Measurements from ENCODE around the gene ROR1. TPM values are rescaled to one million over a fixed set of nuclear protein-coding genes. Genes with fewer than 3 reads are reported as not detected.

ROR1 gene
- total RNA-seq = 10 to 100 TPM in 3 of 4 donors, 1 to 10 TPM in 1; 8.8 to 30.4 (median 14.1) TPM

- ATAC-seq (ENCODE audit: low FRiP score) (peak; percentile 96), DNase-seq (ENCODE audit: low spot score) (peak; percentile 52)
- peak in 1 of 3 donors; percentile 11 for TF ChIP-seq CTCF (IDR thresholded peaks at IDR 0.05)
Observed at GRCh38 chr1:63773815-63774616, at the start of gene ROR1. ROR1 (plus strand) TSS chr1:63774017.

GRCh38 chr1:63724375-63724899 lies 49.4 kb upstream of the ROR1 start:
- TF ChIP-seq CTCF (IDR thresholded peaks at IDR 0.05) = no peak
- no peak for DNase-seq (ENCODE audit: low spot score)

GRCh38 chr1:63728611-63729226 lies 45.1 kb upstream of the ROR1 start:
- ATAC-seq (ENCODE audit: low FRiP score) = no peak
- DNase-seq (ENCODE audit: low spot score) = no peak
- TF ChIP-seq CTCF (IDR thresholded peaks at IDR 0.05) = no peak

More at GRCh38 chr1:63724375-63724899, 49.4 kb upstream of the ROR1 start:
- no peak for ATAC-seq (ENCODE audit: low FRiP score)

- no peak for ATAC-seq (ENCODE audit: low FRiP score)
- DNase-seq (ENCODE audit: low spot score) = no peak
- no peak for TF ChIP-seq CTCF (IDR thresholded peaks at IDR 0.05)
Observed at GRCh38 chr1:63729227-63729620, 44.6 kb upstream of the ROR1 start.

GRCh38 chr1:63730211-63730610 lies 43.6 kb upstream of the ROR1 start:
- ATAC-seq (ENCODE audit: low FRiP score) = no peak
- no peak for TF ChIP-seq CTCF (IDR thresholded peaks at IDR 0.05)
- DNase-seq (ENCODE audit: low spot score) = no peak

GRCh38 chr1:63731117-63732043 lies 42.4 kb upstream of the ROR1 start:
- no peak for DNase-seq (ENCODE audit: low spot score)
- ATAC-seq (ENCODE audit: low FRiP score) = peak; percentile 93
- TF ChIP-seq CTCF (IDR thresholded peaks at IDR 0.05) = no peak

Data from omental fat pad (tissue), 4 donors.